ENCODE measurements around the gene PITX2.

DNA sequence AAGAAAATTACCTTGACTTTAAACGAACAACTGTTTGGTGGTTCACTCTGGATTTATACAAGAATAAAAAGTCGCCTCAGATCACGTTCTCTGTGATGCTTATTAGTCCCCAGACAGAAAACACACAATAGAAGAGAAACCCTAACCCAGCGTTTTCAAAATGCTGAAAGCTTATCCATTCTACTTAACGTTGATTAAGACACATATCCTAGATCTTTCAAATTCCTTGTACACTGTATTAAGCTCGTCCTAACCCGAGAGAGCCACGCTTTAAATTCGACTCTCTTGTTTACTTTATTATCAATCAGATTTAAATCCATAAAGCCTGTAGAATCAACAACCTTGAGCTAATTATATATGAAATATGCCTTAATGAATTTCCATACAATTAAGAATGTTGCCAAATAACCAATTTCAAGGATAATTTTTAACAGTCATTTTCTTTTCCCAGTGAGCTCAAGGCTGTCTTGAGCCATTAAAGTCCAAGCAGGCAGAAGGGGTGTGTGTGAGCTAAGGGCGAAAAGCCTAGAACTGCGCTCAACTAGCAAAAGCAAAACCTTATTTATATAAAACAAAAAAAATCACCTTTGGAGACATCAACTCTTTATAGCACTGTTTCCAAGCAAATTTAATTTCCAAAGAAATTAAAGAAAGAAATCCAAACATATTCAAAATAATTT lies 981 bp upstream of the PITX2 start:
- TF ChIP-seq EZH2phosphoT487 (IDR thresholded peaks at IDR 0.05; ENCODE audit: insufficient read depth, low read depth) (no peak), EZH2 (IDR thresholded peaks at IDR 0.05; ENCODE audit: insufficient read depth, poor library complexity, severe bottlenecking) (no peak)
